ENCODE results near the gene PTPRC. TPM values are rescaled to one million over a fixed set of nuclear protein-coding genes. Genes with fewer than 3 reads are reported as not detected.

Gene PTPRC
- total and polyA plus RNA-seq, 2 donors (not counting 3 experiments of a cell fraction or from before 2014, with no cell fraction given) = not detected

- Histone ChIP-seq H3K27ac (ENCODE audit: insufficient read depth, low read depth, low read length) (no peak overlapping the region), H3K27me3 (ENCODE audit: control insufficient read depth in 2 of 2, insufficient read depth in 2 of 2, low read length in 2 of 2) (no peaks in the 10 kb centered on the region), H3K4me1 (ENCODE audit: control insufficient read depth, extremely low read depth, insufficient read depth, low read length) (peaks cover 8% of the 10 kb centered on the region), H3K9ac (replicated peaks; ENCODE audit: extremely low read depth, insufficient read depth, low read length) (no peak overlapping the region), H3K9me1 (replicated peaks; ENCODE audit: control insufficient read depth, extremely low read depth, insufficient read depth, low read length) (no peaks in the 10 kb centered on the region), H3K9me3 (replicated peaks; ENCODE audit: control insufficient read depth, insufficient read depth, low read length) (no peaks in the 10 kb centered on the region), H3K4me3 (replicated peaks in 1 of 3; ENCODE audit: insufficient read depth in 1 of 3, low read depth in 1 of 3, low read length in 3 of 3) (no peak overlapping the region), H3K79me2 (ENCODE audit: control insufficient read depth, insufficient read depth, low read length) (no peaks in the 10 kb centered on the region), H3K4me2 (ENCODE audit: insufficient read depth, low read length) (no peak overlapping the region), H2AFZ (ENCODE audit: low read depth, low read length) (no peak overlapping the region), H3K36me3 (ENCODE audit: control insufficient read depth in 2 of 2, extremely low read depth in 1 of 2, insufficient read depth in 2 of 2, low read length in 2 of 2) (no peaks in the 10 kb centered on the region), H4K20me1 (replicated peaks; ENCODE audit: control insufficient read depth, extremely low read depth, insufficient read depth, low read length) (no peaks in the 10 kb centered on the region)
- POLR2A ChIA-PET = no interaction called here
- intact Hi-C loops (cut with micrococcal nuclease) (loop anchor here (2.0 kb wide), 1 partner anchor 13 kb away; no protein-coding TSS in a partner anchor), dilution Hi-C loops (cut with MboI; ENCODE audit: extremely low pct_ligation_motif_present, low sequenced_read_pairs) (no loop called here)
- BruUV-seq (replicated peaks) = no TSS peak
- DNase-seq (ENCODE audit: low read depth, low spot score) = no peak
- CTCF ChIA-PET = interaction anchor here (0.9 to 1.6 kb wide), 2 partner anchors 13 to 48 kb away, joined by 3 read pairs; no protein-coding TSS in a partner anchor
- no peak for FAIRE-seq
- no peak for TF ChIP-seq POLR2AphosphoS5 (IDR thresholded peaks at IDR 0.05; ENCODE audit: insufficient read depth, low read depth, low read length)
- TF ChIP-seq JUN (IDR thresholded peaks at IDR 0.05; ENCODE audit: borderline replicate concordance, insufficient read depth, insufficient read length, low read depth) = no peak
Observed at GRCh38 chr1:198637916-198638437, 863 bp upstream of the PTPRC start.

DNA sequence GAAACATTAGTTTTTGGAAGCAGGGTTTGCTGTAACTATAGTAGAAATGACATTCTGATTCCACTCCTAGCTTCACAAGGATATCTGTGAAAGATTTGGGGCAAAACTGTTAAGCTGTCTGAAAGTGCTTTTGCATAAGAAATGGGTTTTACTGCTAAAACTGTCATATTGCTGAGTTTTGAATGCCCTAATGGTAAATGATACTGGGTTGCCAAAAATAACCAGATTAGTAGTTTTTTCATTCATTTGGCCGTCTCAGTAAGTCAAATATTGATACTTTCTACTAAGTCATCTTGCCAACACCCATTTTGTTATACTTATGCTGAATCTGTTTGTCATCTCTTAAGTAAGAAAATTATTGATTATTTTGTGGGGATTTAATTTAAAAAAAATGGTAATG lies 399 bp upstream of the PTPRC start:
- dilution Hi-C loops (cut with MboI; ENCODE audit: extremely low pct_ligation_motif_present, low sequenced_read_pairs) = no loop called here
- Histone ChIP-seq H3K27ac (ENCODE audit: insufficient read depth, low read depth, low read length) (no peak overlapping the region), H4K20me1 (replicated peaks; ENCODE audit: control insufficient read depth, extremely low read depth, insufficient read depth, low read length) (no peaks in the 10 kb centered on the region), H3K79me2 (ENCODE audit: control insufficient read depth, insufficient read depth, low read length) (no peaks in the 10 kb centered on the region), H3K4me1 (ENCODE audit: control insufficient read depth, extremely low read depth, insufficient read depth, low read length) (peaks cover 8% of the 10 kb centered on the region), H3K27me3 (ENCODE audit: control insufficient read depth in 2 of 2, insufficient read depth in 2 of 2, low read length in 2 of 2) (no peaks in the 10 kb centered on the region), H3K4me3 (replicated peaks in 1 of 3; ENCODE audit: insufficient read depth in 1 of 3, low read depth in 1 of 3, low read length in 3 of 3) (no peak overlapping the region), H3K9me3 (replicated peaks; ENCODE audit: control insufficient read depth, insufficient read depth, low read length) (no peaks in the 10 kb centered on the region), H2AFZ (ENCODE audit: low read depth, low read length) (no peak overlapping the region), H3K4me2 (ENCODE audit: insufficient read depth, low read length) (no peak overlapping the region), H3K36me3 (ENCODE audit: control insufficient read depth in 2 of 2, extremely low read depth in 1 of 2, insufficient read depth in 2 of 2, low read length in 2 of 2) (no peaks in the 10 kb centered on the region), H3K9ac (replicated peaks; ENCODE audit: extremely low read depth, insufficient read depth, low read length) (no peak overlapping the region), H3K9me1 (replicated peaks; ENCODE audit: control insufficient read depth, extremely low read depth, insufficient read depth, low read length) (no peaks in the 10 kb centered on the region)
- ChIA-PET POLR2A (no interaction called here), CTCF (interaction anchor here (1.6 kb wide), 1 partner anchor 48 kb away, joined by 3 read pairs; no protein-coding TSS in a partner anchor)
- no TSS peak for BruUV-seq (replicated peaks)
- TF ChIP-seq POLR2A (IDR thresholded peaks at IDR 0.05; ENCODE audit: low read depth, low read length) (no peak), GATA2 (IDR thresholded peaks at IDR 0.05; ENCODE audit: insufficient read depth, insufficient read length, low read depth, low read length) (no peak), JUN (IDR thresholded peaks at IDR 0.05; ENCODE audit: borderline replicate concordance, insufficient read depth, insufficient read length, low read depth) (no peak), FOS (IDR thresholded peaks at IDR 0.05; ENCODE audit: borderline replicate concordance, insufficient read depth, low read length) (no peak), EZH2 (IDR thresholded peaks at IDR 0.05; ENCODE audit: borderline replicate concordance, low read depth, low read length, severe bottlenecking) (no peak), MAX (IDR thresholded peaks at IDR 0.05; ENCODE audit: insufficient read depth, insufficient read length) (no peak)
- TF ChIP-seq, protein P1, sequence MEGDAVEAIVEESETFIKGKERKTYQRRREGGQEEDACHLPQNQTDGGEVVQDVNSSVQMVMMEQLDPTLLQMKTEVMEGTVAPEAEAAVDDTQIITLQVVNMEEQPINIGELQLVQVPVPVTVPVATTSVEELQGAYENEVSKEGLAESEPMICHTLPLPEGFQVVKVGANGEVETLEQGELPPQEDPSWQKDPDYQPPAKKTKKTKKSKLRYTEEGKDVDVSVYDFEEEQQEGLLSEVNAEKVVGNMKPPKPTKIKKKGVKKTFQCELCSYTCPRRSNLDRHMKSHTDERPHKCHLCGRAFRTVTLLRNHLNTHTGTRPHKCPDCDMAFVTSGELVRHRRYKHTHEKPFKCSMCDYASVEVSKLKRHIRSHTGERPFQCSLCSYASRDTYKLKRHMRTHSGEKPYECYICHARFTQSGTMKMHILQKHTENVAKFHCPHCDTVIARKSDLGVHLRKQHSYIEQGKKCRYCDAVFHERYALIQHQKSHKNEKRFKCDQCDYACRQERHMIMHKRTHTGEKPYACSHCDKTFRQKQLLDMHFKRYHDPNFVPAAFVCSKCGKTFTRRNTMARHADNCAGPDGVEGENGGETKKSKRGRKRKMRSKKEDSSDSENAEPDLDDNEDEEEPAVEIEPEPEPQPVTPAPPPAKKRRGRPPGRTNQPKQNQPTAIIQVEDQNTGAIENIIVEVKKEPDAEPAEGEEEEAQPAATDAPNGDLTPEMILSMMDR (IDR thresholded peaks at IDR 0.05; ENCODE audit: extremely low read depth in 1 of 2, insufficient read depth in 1 of 2, low read depth in 1 of 2, low read length in 2 of 2) = no peak
- FAIRE-seq (no peak), DNase-seq (ENCODE audit: low read depth, low spot score) (no peak)
- intact Hi-C loops (cut with micrococcal nuclease) = no loop called here
